Measurements from ENCODE around the gene DISC1.
"Not testable (repeated sequence)": the region's sequence is repeated elsewhere in the genome, so short reads cannot be mapped to it uniquely, and the experiment has no call there.

Gene DISC1

DNA sequence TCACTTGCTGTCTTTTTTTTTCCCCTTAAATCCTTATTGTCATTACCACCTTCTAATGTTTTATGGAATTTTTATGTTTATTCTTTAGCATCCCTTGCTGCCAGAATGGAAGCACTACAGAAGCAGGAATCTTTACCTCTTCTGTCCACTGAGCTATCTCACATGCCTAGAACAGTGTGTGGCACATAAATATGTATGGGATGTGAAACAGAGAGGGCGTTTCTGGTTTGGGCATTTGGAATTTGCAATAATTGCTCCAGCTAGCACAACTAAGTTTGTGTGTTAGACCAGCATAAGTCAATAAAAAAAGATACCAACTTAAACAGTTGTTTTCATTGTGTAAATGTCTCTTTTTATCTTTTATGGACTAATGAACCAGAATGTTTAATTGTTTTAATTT, 330.8 kb downstream of the DISC1 start:
- no peak for DNase-seq (ENCODE audit: low read depth, low spot score)

DNA sequence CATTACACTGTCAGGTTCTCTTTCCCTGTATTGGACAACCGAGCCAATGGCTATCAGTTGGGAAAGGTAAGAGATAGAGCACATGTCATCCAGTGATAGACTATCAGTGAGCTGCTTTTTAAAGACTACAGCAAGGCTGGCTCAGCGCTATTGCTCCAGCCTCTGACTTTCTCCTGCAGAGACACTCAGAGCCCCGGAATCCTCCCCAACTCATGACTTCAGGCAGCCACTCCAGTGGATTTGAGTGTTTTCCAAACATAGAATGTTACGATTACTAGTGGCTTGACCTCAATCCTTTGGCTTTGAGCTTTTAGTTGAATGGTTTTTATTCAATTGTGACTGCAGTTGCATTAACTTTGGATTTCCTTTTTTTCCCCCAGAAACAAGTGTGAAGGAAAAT, 331.9 kb downstream of the DISC1 start:
- DNase-seq (ENCODE audit: low read depth, low spot score) = no peak

DNA sequence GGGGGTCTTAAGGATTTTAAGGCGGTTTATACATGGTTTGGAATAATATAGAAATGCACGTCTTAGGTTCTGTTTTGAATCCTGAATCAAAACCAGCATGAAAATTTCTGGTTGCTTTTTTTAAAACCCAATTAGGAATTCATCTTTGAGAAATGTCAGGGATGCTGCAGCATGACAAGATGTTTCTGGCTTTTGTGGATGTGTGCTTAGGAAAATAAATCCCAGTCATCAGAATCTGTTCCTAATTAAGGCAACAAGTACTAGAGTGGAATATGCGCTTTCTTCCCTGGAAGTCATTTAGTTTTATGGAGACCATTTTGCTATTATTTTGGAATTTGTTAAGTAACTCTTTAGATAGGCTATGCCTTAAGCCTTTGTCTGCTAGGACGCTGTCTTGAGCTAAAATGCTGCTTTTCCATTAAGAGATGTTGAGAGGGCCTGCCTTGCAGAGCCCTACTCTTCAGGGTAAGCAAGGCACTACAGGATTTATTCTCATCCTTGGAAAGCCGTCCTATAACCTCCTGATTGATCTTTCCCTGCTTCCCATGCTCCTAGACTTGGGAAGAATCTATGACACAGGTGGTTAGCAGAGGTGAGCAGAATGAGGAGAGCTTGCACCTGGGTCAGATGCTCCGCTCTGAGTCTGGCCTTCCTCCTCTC, 332.8 kb downstream of the DISC1 start:
- no peak for DNase-seq (ENCODE audit: low read depth, low spot score)

DNA sequence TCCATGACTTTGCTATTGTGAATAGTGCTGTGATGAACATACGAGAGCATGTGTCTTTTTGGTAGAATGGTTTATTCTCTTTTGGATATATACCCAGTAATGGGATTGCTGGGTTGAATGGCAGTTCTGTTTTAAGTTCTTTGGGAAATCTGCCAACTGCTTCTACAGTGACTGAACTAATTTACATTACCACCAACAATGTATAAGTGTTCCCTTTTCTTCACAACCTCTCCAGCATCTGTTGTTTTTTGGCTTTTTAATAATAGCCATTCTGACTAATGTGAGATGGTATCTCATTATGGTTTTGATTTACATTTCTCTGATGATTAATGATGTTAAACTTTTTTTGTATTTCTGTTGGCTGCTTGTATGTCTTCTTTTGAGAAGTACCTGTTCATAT, 335.2 kb downstream of the DISC1 start:
- not testable (repeated sequence) for DNase-seq (ENCODE audit: low read depth, low spot score)

DNA sequence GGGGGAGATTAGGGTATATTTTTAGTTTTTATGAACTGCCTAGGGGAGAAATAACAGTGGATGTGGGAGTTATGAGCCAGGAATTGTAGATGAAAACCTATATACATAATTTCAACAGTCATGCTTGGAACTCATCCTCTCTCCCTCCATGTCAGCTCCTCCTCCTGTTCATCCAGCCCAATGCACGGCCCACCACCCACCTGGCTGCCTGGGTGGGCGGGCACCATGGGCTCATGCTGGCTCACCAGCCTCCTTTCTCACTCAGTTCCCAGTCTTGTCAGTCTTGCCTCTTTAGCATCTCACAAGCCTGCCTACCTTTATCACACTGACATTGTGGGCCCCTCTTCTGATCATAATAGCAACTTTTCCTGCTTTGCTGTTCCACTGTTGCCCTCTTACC, 336.0 kb downstream of the DISC1 start:
- no peak for DNase-seq (ENCODE audit: low read depth, low spot score)

DNA sequence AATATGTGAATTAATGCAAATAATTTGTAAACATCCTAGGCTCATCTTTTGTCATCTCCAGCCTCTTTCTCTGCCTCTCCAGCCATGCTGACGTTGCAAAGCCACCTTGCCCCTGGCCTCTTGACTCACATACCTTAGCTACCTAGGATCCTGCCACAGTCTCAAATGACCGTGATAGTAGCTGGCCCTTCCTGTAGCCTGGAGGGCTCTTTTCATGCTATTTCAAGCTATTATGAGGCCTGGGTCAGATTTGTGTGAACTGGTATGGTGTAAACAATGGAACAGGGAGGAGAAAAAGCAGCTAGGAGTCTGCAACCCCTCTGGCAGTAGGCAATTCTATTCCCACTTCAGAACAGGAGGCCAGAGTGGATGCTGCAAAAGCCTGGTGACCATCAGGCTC, 337.7 kb downstream of the DISC1 start:
- no peak for DNase-seq (ENCODE audit: low read depth, low spot score)

DNA sequence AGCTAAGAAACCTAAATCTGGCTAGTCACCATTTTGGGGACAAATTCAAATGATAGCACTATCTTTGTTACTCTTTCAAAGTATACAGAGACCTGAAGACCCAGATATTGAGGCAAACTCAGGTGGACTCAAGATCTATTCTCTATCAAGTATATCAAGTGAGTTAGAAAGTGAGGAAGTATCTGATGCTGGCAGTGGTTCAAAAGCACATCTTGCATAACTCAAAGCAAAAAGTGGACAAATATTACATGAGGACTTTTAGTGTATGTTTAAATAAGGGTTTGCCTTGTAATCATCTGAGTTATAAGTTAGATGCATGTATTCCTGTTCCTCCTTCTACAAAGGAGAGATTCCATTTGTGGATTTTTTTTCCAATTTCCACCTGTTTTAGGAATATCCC, 338.4 kb downstream of the DISC1 start:
- no peak for DNase-seq (ENCODE audit: low read depth, low spot score)

DNA sequence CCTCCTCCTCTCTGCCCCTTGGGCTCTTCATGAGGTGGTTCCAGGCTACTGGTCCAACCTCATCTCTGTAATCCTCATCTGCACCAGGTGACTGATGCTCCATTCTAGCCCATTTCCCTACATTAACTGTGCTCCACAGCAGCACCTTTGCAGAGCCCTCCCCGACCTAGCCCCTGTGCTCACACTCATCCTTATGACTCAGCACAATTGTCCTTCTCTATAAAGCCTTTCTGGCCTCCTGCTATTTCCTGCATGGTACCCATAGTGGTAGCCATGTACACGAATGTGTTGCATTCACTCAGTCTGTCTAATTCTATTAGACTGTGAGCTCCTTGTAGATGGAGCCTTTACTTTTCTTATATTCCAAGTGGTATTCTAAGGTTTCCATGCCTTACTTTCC, 339.0 kb downstream of the DISC1 start:
- no peak for DNase-seq (ENCODE audit: low read depth, low spot score)

DNA sequence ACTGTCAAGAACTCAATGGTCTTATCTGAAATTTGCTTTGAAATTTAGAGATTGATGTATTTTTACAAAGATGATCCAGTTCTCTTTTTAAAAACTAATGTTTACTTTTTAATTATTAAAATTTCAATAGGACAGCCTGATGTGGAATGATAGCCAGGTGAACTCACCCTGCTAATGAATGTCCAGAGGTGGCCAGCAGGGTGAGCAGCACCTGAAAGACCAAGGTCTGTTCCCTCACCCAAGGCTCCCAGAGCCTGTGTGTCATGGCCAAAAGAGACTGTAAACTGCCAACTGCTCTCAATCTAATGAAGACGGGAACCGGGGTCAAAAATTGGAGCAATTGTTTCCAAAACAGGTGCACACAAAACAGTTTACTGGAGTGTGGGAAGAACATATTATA, 340.4 kb downstream of the DISC1 start:
- DNase-seq (ENCODE audit: low read depth, low spot score) = no peak

DNA sequence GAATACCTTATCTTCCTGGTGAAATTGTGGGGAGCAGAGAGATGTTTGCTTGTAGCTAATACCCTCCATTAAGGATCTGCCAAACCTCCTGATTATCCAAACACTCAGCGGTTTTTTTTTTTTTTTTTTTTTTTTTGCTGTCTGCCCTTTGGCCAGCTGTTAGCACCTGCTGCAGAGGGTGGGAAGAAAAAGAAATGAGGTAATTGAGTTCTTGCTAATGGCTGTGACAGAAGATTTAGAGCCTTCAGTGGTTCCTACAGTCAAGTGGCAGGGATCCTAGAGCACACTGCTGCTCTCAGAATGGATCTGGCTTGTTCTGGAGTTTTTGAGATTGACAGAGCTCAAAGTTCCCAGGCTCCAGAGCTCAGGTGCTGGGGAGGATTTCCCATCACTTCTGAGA, 342.5 kb downstream of the DISC1 start:
- DNase-seq (ENCODE audit: low read depth, low spot score) = no peak

DNA sequence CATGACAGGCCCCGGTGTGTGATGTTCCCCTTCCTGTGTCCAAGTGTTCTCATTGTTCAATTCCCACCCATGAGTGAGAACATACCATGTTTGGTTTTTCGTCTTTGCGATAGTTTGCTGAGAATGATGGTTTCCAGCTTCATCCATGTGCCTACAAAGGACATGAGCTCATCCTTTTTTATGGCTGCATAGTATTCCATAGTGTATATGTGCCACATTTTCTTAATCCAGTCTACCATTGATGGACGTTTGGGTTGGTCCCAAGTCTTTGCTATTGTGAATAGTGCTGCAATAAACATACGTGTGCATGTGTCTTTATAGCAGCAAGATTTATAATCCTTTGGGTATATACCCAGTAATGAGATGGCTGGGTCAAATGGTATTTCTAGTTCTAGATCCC, 343.2 kb downstream of the DISC1 start:
- DNase-seq (ENCODE audit: low read depth, low spot score) = not testable (repeated sequence)

DNA sequence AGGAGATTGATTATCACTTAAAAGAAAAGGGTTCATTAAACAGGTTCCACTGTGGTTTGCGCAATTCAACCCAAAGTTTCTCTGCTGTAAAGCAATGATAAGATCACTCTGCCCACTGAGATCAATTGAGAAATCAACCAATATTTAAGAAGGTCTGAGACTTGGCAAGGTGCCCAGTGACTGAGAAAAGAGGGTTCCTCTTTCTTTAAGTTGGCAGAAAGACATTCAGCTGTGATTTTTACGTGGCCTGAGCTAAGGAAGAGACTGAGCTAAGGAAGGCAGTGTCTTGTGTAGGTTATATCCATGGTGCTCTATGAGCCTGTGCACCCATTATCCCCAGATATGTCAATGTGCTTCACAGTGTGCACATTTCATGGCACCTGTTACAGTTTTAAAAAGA, 344.1 kb downstream of the DISC1 start:
- no peak for DNase-seq (ENCODE audit: low read depth, low spot score)

DNA sequence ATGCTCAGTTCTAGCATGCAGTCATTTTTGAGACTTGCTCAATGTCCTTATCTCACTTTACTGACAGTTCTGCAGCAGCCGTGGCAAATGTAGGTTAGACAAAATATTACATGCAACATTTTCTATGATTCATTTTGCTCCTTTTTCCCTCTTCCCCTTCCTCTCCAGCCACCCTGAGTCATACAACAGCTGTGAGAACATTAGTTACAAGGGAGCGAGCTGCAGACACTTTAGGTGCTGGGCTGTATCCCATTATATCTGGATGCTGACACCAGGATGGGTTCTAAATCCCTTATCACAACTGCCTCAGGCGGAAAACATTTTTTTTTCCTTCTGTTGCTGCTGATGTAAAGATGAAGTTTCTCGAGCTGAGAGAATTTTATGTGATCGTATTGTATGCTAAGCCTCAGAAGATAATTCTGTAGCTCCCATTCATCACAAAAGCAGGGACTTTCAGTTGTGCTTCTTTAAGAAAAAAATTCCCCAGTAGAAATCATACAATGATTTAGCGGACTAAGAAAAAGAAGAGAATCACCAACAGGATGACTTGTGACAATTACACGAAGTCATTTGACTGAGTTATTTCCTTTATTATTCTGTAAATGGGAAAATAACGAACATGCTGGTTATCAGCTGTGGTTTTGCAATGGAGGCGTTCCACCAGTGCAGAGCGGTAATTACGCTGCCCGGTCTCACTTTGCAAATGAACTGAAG, 345.0 kb downstream of the DISC1 start:
- DNase-seq (ENCODE audit: low read depth, low spot score) = no peak

DNA sequence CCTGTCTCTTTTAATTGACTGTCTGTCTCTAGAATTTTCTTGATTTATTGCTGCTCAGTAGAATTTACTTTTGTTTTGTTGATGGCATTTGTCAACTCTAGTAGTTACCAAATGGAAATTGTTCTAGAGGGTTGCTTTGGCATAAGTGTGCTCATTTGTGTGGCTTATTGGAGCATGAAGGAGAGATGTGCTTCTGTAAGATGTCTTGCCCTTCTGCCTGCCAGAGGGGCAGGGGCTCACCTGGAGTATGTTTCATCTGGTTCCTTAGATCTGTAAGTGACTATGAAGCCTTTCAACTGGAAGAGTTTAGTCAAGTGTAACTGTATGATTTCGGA, 345.5 kb downstream of the DISC1 start:
- no peak for DNase-seq (ENCODE audit: low read depth, low spot score)

DNA sequence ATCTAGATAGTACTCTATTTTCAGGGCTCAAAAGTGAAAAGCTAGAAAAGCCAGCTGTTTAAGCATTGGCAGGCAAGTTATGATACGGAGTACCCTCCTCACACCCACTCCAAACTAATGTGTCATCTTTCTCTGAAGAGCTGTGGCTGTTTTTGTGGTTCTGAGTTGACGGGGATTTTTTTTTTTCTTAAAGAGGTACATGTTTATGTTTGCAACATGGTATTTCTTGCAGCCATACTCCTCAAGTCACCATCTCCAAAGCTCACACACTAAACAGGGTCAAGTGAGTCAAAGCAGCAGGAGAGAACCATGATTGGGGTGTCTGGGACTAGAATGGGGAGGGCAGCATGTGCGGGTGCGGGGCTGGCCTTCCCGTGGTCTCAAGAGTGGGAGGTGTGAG, 347.2 kb downstream of the DISC1 start:
- no peak for DNase-seq (ENCODE audit: low read depth, low spot score)

DNA sequence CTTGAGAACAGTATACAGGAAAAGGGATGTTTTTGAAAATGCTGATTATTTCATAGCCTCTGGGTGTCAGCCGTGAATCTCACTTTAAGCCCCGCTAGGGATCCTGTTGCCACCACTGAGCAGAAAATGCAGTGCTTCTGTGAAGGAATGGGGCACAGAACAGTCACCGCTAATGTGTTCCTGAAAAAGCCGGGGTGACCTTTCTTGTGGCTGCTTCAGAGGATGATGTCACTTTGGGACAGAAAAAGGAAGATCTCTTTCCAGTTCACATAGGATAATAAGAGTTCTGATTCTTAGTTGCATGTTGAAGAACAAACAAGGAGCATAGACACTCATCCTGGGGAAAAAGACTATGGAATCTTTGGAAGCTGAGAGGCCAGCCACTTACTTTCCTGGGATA, 349.6 kb downstream of the DISC1 start:
- DNase-seq (ENCODE audit: low read depth, low spot score) = no peak

DNA sequence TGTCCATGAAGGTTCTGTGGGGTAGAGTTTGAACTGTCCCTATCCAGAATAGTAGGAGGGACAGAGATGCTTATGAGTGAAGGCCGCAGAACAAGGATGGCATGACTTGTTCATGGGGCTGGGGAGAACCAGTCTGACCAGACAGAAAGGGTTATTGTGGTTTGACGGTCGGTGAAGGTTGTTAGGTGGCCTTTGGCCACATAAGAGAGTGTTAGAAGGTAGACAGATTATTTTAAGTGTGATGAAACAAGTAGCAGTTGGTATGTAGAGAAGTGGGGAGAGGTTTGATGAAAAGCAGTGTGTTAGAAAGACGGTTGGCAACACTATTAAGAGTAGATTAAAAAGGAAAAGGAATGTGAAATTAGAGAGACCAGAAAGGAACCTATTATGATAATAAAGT, 355.1 kb downstream of the DISC1 start:
- no peak for DNase-seq (ENCODE audit: low read depth, low spot score)

DNA sequence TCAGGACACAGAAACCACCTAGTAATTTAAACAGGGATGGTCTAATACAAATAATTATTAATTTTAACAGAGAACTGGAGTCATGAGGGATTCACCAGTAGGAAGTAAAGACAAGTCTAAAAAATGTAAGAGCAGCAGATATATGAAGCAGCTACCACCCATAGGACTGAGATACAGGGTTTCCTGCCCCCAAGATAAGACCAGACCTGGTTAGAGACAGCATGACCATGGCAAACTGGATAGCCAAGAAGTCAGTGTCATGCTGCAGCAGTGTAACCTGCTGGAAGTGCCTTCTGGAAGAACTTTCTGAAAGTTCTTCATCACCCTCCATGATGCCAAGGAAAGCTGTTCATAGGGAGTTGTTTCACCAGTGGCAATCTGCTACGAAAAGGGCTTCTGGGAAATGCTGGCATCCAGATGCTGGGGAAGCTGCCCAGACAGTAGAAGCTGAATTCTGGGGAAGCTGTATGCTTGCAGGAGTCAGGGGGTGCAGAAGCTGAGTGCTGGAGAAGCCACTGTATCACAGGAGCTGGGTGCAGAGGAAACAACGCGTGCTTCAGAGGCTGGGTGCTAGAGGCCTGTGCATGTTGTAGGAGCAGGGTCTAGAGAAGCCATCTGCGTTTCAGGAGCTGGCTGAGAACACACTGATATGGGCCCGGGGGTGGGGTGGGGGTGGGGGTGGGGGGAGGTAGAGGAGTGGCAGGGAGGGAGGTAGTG, 356.4 kb downstream of the DISC1 start:
- no peak for DNase-seq (ENCODE audit: low read depth, low spot score)

DNA sequence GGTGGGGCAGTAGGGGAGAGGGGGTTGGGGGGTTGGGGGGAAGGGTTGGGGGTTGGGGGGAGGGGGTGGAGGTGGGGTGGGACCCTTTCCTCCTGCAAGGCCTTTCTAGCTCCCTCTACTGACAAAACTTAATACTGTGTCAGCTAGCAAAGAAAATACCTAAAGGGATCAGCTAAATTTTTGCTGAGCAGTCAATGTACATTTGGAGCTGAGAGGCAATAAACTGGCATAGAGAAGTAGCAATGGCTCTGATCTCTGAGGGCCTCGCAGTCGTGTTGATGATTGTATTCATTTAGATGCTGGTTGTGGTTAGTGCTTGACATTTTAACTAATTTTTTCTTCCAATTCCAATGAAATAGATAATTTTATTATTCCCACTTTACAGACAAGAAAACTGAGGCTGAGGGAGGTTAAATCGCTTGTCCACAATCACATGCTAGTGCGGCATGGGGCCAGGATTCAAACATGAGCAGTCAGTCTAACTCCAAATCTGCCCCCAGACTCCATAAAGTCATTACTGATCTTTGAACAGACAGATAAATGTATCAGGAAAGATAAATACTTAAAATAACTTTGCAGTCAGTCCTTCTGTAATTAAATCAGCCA, 357.1 kb downstream of the DISC1 start:
- no peak for DNase-seq (ENCODE audit: low read depth, low spot score)

DNA sequence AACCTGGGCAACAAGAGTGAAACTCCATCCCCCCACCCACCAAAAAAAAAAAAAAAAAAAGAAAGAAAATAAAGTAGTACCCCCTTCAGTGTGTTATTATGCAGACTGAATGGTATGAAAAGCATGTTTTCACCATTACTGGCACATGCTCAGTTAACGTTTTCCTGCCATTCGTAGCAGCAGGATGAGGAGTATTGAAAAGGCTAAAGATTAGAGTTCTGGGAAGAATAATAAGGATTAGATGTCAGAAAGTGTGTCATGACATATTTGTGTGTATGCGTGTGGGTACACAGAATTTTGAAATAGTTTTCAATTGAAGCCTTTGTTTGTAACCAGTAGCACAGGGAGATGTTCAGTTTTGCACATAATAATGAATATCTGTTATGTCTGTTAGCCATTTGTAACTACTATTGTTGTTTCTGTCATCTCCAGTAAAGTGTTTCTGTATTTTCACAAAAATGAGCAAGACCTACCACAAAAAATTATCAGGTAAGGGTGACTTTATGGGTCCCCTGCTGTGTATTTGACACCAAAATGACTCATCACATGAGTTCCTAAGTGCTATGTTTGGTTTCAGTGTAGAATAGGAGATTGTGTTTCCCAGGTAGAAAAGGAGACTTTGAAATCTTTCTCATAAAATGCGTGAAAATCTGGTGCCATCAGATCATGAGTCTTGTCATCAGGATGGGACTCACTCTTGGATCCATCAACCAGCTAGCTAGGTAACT, 358.9 kb downstream of the DISC1 start:
- no peak for DNase-seq (ENCODE audit: low read depth, low spot score)

DNA sequence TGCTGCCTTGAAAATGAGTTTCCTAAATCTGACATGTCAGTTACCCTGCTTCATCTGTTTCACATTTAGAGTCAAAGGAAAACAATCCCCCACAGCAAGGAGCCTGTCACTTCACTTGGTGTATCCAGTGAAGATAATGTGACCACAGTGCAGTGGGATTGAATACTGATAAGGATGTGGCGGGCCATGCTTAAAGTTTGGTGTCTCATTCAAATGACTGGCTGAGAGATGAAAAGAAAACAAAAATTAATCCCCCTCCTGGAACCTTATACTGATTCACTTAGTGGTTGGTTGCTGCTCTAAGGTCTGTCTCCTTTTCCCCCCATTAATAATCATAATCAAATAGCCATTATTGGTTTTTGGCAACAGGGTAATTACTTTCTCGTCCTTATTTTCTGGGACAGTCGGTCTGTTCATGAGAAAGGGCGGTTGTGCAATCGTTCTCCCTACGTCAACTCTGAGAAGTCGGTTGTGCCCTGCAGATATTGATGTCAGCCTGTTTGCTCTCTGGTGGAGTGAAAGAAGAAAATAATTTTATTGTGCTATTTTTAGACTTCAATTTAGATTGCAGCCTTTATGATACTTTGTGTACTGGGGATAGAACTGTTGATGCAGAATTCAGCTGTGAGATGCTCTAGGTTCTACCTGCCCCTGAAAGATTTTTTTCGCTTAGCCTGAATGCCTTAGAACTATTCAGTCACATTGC, 360.2 kb downstream of the DISC1 start:
- DNase-seq (ENCODE audit: low read depth, low spot score) = no peak
